GM18499 (cell line): ENCODE measurements around the gene ATP5F1A.
"Not testable (repeated sequence)": the region's sequence is repeated elsewhere in the genome, so short reads cannot be mapped to it uniquely, and the experiment has no call there.

ENCODE experiments used
- ATAC-seq: cut with Tn5 transposase; IDR thresholded peaks from one replicate; pipeline ENCODE4 v1.9.1; 2021; ENCODE audit warnings: moderate number of reproducible peaks; ENCODE audit not compliant: insufficient read depth, unreplicated experiment

ATP5F1A gene

DNA sequence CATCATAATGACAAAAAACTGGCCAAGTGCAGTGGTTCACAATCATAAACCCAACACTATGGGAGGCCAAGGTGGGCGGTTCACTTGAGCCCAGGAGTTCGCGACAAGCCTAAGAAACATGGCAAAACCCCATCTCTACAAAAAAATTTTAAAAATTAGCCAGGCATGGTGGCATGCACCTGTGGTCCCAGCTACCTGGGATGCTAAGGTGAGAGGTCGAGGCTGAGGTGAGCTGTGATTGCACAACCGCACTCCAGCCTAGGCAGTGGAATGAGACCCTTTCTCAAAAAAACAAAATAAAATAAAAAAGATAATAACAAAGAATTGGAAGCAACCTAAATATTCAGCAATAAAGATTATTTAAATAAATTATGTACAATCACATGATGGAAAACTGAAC lies 47.8 kb downstream of the ATP5F1A start:
- ATAC-seq, result no peak

DNA sequence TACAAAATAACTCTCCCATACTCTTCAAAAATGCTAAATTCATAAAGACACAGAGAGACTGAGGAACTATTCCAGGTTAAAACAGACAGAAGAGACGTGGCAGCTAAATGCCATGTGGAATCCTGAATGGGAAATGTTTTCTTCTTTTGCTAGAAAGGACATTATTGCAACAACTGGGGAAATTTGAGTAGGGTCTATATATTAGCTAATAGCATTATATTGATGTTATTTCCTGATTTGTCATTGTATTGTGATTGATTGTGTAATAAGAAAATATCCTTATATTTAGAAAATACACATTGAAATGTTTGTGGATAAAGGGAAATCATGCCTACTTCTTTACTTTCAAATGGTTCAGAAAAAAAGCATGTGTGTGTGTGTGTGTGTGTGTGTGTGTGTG lies 49.5 kb downstream of the ATP5F1A start:
- ATAC-seq, result no peak

DNA sequence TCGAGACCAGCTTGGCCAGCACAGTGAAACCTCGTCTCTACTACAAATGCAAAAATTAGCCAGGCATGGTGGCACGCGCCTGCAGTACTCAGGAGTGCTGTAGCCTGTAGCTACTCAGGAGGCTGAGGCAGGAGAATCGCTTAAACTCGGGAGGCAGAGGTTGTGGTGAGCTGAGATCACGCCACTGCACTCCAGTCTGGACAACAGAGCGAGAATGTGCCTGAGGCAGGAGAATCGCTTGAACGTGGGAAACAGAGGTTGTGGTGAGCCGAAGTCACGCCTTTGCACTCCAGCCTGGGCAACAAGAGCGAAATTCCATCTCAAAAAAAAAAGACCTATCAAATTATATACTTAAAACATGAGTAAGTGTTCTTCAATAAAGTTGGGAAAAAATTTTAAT lies 50.7 kb downstream of the ATP5F1A start:
- ATAC-seq, result not testable (repeated sequence)

DNA sequence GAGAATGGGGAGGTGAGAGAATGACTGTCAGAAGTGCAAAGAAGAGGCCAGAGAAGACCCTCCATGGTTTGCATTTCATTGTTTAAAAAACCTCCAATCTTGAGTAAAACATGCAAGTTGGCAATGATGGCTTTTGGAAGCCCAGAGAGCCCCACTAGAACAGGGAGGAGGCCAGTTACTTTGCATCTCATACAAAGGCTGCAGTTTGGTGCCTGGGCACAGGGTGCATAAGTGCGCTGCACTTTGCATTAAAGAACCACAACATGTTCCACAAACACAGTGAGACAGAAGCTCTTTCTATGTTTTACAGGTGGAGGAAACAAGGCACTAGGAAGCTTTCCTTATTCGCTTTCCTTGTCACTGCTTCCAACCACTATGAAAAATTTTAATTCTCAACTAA lies 51.4 kb downstream of the ATP5F1A start:
- no peak for ATAC-seq

DNA sequence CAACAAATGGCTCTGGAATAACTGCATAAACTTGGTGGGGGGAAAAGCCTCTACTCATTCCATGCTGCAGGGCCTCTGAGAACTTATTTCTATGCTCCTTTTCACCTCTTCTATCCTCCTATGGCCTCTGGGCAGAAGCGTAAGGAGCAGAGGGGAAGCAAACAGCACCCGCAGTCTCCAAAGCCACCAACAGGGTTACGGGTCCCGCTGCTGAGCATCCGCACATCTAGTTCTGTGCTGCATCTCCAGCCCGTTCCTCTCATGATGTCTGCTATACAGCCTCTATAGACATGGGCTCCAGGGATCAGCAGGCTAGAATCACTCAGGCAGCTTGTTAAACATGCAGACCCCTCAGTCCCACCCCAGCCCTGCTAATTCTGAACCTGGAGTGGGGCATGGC lies 52.0 kb downstream of the ATP5F1A start:
- ATAC-seq, result no peak

DNA sequence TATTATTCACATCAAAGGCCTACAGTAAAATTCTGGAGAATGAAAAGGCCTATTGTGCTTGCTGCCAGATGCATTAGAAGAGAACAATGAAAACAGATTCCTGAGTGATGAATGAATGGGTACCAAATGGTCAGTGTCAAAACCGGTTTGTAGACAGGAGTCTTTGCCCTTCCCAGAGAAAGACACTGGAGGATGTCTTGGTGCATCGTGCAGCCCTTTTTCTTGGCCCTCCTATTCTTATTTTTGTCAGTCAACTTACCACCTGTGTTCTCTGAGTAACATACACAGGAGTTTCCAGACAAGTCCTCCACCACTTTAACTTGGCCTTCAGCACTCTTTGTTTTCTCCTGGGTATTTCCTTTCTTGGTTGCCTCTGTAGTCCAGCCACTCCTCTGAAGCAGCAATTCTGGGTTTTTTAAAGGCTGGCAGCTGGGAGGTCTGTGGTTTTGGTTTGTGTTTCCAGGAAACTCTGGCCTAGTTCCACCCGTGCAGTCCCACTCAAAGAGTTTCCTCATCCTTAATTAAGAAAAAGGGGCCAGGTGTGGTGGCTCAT lies 55.4 kb downstream of the ATP5F1A start:
- ATAC-seq, result no peak

DNA sequence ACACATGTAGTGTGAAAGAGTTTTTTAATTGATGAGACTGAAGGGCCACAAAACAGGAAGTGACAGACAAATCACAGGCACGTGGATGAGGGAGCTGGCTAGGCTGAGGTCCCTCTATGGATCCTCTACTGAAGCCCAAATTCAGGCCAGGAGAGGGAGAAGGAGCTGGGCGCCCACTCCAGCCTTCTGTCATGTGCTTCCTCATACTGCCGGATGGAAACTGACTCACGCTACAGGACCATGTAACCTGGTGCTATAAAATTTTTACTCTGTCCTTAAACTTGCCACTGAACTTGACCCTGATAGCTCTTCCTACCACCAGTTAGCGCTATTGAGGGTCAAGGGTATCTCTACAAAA lies 57.4 kb downstream of the ATP5F1A start:
- no peak for ATAC-seq

DNA sequence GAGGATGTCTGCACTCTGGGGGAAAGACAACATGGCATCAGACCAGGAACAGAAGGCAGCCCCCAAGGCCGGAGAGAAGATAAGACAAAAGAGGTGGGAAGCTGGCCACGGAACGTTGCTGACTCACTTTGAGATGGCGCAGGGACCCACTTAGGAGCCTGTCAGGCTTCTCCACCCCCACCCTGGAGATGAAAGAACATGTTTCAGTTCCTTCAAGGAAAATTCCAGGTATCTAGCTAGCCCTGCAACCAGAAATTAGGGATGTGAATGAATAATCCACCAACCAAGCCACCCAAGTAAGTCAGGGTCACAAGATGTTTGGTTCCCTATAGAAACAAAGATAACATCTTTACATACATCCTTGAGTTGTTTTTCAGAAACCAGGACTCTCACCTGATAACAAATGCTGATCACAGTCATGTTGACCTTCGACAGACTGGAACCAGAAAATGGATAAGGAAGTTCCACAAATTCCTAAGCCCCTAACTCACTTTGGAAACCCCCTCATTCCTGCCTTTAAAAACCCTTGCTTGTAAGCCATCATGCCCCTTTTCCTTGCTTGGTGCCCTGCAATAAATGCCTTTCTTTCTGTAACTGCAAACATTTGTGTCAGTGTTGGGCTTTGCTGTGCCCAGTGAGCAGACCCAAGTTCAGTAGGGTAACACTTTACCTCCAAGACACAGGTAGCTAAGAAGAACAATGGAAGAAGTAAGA lies 57.9 kb downstream of the ATP5F1A start:
- ATAC-seq, result no peak

DNA sequence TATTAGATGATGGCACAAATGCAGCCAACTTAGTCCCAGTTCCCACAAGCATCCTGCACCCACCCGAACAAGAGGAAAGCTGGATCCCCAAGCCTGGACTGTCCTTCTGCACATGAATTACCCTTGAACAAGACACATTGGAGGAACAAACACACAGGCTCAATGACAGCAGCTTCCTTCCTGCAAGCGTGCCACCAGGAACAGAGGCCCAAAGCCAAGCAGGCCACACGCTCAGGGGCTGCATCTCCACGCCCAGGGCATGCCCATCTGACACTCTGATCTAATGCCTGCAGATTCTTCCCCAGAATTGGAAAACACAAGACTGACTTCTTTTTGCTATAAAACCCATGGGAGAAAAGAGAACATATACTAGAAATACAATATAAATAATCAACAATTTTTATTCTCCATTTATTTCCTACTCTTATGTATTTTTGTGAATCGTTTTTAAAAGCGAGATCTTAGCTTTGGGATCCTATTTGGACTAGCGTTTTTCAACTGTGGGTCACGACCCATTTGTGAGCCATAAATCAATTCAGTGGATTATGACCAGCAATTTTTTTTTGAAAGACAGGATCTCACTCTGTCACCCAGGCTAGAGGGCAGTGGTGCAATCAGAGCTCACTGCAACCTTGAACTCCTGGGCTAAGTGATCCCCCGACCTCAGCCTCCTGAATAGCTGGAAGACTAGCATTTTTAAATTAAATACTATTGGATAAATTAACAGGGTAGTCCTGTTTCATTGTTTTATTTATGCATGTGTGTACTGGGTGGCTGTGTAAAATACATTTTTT lies 60.4 kb downstream of the ATP5F1A start:
- no peak for ATAC-seq

DNA sequence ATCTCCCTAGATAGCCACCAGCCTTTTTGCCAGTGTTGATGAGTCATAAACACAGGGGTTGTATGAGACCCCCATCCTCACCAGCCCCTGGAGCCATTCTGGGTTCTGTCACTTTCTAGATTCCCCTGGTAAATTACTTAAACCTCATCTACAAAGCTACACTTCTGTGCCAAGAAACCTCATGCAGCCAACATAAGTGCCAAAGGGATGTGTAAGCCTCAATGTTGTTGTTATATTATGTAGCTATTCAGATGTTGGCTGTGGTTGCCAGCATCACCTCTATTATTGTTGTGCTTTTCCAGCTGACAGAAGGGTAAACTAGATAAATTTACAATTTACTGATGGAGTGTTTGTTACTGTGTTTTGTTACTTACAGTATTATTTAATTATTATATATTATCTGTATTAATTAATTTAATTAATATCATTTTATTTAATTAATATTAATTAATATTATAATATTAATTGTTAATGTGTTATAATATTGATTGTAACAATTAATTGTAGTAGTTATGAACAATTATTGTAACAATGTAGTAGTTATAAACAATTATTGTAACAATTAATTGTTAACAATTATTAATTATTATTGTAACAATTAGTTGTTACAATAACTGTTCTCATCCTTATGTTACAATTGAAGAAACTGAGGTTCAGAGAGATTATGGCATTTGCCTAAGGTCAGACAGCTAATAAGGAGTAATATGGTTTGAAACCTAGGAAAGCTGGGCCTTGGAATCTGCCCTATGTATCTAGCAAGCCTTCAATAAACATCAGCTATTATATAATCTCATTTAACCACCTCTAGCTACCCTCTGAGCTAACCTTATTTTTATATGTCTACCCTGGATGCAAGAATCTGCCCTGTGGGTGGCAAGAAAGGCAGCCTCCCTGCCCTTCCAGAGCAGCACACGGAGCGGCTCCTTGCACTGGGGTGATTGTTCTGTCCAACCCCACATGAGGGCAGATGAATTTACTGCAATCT lies 62.1 kb downstream of the ATP5F1A start:
- no peak for ATAC-seq

DNA sequence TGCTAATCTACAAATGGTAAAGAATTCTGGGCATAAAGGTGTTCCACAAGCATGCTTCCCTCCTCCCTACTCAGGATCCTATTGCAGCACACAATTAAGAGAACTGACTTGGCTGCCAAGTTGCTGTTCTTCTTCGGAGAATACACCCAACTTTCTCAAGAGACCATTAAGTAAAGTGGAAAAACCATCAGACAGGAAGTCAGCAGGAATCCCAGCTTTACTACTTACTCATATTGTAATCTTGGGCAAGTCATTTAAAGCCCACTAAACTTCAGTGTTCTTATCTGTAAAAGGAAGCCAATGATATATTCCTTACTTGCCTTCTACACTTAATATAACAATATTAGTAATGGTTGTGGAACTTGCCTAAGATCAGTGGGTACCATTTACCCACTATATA lies 63.9 kb downstream of the ATP5F1A start:
- no peak for ATAC-seq

DNA sequence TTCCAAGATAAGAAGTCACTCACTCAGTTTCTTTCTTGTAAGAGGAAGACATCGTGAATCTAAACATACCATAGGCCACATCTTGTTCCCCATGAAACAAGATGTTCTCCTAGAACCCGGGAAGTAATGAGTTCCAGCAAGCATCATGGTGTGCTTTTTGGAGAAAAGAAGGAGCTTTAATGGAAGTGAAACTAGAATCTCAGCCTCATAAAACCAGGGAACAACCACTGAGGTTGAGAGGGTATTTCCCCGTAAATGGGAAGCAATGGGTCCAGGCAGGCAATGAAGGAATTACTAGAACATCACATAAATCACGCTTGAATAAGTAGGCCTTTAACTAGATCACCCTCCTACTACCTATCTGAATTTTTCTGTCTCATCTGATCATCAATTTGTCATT lies 66.4 kb downstream of the ATP5F1A start:
- ATAC-seq, result no peak
